ENCODE data around the gene TPST2.

GRCh38 chr22:26610996-26611395 lies 21.1 kb upstream of the TPST2 start:
- no peak for TF ChIP-seq CTCF (IDR thresholded peaks at IDR 0.05 in 4 of 5, conservative IDR thresholded peaks at IDR 0.05 in 1 of 5)
- no peak for TF ChIP-seq POLR2A (IDR thresholded peaks at IDR 0.05)
